AG04449 (cell line): ENCODE results near the gene LDB2.

Source experiments
- CTCF ChIA-PET: fragments of 350-600 bp; formaldehyde crosslinking; extraction: SDS; loops from one replicate; lab custom pipeline; 2021; ENCODE audit warnings: antibody characterized with exemption; lab: Yijun Ruan, JAX
- POLR2A ChIA-PET: fragments of 400-600, 350-600 bp; formaldehyde crosslinking; extraction: SDS; loops from one replicate; lab custom pipeline; 2020; ENCODE audit warnings: antibody characterized with exemption, inconsistent platforms; lab: Yijun Ruan, JAX
- DNase-seq: peaks from one replicate; pipeline ENCODE4 v3.0.0-alpha.2; 2010; ENCODE audit warnings: low read depth, low spot score
- H3K4me3 ChIP-seq: 2 replicates; pipeline ENCODE4 v1.5.1; 2011; ENCODE audit warnings: low read depth, mild to moderate bottlenecking, control low read depth, low read length
- TF ChIP-seq, protein P1 (sequence below): IDR thresholded peaks from one replicate; pipeline ENCODE4 v1.5.1; 2011; ENCODE audit warnings: mild to moderate bottlenecking, moderate library complexity, low read length, control low read depth, inconsistent platforms; ENCODE audit not compliant: insufficient read depth; ENCODE audit errors: missing control alignments

Gene LDB2

DNA sequence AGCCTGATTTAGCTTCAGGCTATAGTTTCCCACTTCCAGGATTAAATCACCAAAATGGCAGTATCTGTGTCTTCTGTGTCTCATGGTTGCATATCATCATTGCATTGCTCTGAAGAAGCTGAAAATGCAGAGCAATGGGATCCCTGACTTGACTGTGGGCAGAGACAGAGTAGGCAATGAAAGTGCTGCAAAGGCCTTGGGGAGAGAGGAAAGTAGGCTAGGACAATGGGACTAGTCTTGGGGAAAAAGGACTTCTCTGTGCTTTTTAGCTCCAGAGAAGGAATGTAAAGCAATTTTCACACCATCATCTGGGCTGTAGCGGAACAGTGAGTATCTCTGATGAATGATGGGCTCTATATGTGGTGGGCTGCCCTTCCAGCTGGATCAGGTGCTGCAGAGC, 202.5 kb downstream of the LDB2 start:
- H3K4me3 ChIP-seq: no peak overlapping the region
- TF ChIP-seq, protein P1, sequence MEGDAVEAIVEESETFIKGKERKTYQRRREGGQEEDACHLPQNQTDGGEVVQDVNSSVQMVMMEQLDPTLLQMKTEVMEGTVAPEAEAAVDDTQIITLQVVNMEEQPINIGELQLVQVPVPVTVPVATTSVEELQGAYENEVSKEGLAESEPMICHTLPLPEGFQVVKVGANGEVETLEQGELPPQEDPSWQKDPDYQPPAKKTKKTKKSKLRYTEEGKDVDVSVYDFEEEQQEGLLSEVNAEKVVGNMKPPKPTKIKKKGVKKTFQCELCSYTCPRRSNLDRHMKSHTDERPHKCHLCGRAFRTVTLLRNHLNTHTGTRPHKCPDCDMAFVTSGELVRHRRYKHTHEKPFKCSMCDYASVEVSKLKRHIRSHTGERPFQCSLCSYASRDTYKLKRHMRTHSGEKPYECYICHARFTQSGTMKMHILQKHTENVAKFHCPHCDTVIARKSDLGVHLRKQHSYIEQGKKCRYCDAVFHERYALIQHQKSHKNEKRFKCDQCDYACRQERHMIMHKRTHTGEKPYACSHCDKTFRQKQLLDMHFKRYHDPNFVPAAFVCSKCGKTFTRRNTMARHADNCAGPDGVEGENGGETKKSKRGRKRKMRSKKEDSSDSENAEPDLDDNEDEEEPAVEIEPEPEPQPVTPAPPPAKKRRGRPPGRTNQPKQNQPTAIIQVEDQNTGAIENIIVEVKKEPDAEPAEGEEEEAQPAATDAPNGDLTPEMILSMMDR: no peak
- POLR2A ChIA-PET: no interaction called here
- no peak for DNase-seq
- CTCF ChIA-PET: interaction anchor here (1.0 kb wide), 1 partner anchor 14 kb away, joined by 4 read pairs; no protein-coding TSS in a partner anchor

DNA sequence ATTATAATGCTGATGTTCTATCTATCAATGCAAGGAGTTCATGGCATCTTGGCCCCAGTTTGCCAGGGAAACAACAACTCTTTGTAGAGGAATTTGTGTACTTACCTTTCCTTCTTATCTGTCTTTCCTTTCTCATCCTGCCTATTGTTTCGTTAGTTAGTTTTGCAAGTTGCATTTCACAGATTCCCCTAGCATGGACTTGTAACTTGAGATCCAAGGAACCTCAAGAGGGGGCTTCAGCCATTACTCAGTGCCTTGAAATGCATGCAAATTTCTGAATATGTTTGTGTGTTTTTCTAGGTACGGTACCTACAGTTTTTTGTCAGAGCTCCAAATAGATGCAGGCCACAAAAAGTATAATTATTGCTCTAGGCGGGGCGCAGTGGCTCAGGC, 203.6 kb downstream of the LDB2 start:
- DNase-seq: no peak
- H3K4me3 ChIP-seq: no peak overlapping the region
- CTCF ChIA-PET: no interaction called here
- TF ChIP-seq, protein P1: no peak
- POLR2A ChIA-PET: no interaction called here

DNA sequence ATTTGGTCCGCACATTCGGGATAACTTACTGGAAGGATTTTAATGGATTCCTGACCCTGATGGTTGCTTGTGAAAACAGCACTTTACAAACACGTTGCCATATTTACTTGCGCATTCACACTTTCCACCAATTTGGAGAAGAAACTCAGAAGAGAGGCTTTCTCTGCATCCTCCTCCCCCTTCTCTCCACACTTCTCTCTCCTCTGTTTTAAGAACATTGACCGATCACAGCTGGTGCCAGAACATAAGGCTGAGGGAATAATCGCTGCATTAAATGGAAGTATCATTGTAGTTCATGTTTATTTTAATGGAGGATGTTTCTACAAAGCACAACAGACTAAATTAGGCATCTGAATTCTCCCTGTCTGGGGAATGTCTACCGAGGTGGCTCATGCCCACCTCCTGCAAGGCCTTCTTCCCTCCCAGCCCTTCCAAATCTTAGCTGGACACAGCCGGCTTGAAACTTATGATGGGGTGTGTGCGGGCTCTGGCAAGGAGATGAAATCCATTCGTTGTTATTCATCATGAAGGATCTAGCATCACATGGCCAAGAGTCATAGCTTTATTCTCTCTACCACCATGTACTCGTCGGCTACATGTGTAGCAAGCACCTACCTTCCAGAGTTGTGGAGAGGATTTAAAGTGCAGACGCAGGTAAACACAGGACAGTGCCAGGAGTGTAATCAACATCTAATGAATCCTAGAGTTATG, 204.1 kb downstream of the LDB2 start:
- CTCF ChIA-PET: no interaction called here
- H3K4me3 ChIP-seq: no peak overlapping the region
- POLR2A ChIA-PET: no interaction called here
- no peak for DNase-seq
- TF ChIP-seq, protein P1: no peak

DNA sequence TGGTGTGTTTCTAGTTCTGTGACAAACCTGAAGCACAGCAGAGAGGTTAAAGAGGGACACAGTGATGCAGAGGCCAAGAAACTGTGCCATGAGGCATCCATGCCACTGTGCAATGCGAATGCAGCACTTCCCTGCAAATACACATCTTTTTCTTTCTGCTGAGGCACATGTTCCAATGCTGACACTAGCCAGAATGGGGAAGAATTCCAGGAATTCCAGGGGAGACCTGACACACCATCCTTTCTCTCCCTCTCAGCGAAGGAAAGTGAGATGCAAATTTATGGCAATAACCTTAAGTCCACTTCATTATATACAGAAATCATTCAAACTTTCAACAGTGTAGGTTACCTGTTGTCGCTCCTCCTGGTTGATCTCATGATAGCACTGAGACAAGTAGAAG, 204.8 kb downstream of the LDB2 start:
- ChIA-PET CTCF (no interaction called here), POLR2A (no interaction called here)
- TF ChIP-seq, protein P1: no peak

DNA sequence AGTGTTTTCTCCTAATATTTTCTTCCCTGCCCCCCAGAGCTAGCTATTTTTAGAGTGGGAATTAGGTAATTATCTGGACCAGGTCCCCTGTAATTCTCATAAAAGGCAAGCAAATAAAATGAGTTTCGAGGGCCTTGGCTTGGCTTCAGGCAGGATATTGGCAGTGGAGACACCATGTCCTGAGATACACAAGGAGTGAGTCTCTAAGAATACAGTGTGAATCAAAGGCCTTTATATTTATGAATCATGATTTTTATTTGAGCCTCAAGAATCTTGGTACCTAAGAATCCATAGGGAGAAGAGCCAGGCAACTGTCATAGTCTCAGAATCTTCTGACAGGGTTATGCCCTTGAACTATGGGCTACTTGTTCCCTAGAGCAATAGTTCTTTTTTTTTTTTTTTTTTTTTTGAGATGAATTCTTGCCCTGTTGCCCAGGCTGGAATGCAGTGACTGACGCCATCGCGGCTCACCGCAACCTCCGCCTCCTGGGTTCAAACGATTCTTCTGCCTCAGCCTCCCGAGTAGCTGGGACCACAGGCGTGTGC, 205.4 kb downstream of the LDB2 start:
- DNase-seq: no peak
- no peak overlapping the region for H3K4me3 ChIP-seq
- CTCF ChIA-PET: interaction anchor here (0.7 to 1.1 kb wide), 2 partner anchors 10 to 50 kb away, joined by 3 to 4 read pairs; no protein-coding TSS in a partner anchor
- POLR2A ChIA-PET: interaction anchor here (0.7 kb wide), 1 partner anchor 11 kb away, joined by 3 read pairs; no protein-coding TSS in a partner anchor
- TF ChIP-seq, protein P1: no peak

More for the DNA sequence above, 204.8 kb downstream of the LDB2 start:
- H3K4me3 ChIP-seq: no peak overlapping the region
- no peak for DNase-seq

DNA sequence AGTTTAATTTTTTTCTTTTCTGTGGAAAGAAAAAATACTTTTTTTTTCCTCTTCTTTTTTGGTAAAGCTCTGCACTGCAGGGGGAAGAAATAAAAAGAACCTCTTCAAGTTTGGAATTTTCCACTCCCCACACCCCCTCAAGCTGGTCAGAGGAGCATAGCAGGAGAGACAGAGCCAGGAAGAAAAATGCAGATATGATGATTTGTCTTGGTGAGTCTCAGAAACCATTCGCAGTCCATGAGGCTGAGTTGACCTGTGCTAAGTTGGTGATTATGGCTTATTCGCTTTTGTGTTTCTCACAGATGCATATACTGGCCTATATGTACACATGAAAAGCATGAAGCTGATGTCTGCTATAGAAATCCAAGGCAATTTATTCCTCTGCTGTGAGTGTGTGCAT, 205.9 kb downstream of the LDB2 start:
- DNase-seq: no peak
- CTCF ChIA-PET: interaction anchor here (0.7 to 1.1 kb wide), 2 partner anchors 9 to 49 kb away, joined by 3 to 4 read pairs; no protein-coding TSS in a partner anchor

More for the DNA sequence above, 205.9 kb downstream of the LDB2 start:
- no peak overlapping the region for H3K4me3 ChIP-seq
- POLR2A ChIA-PET: interaction anchor here (0.7 kb wide), 1 partner anchor 12 kb away, joined by 3 read pairs; no protein-coding TSS in a partner anchor
- TF ChIP-seq, protein P1: no peak
